Stimulated activated CD4-positive, alpha-beta T cell treated with anti-CD3 and anti-CD28 coated beads, Interleukin-12 subunit alpha, Interleukin-12 subunit beta, amount 100 ng/mL, for 24 hours (primary cell): ENCODE results near the gene ATP2A1.
"Not testable (repeated sequence)": the region's sequence is repeated elsewhere in the genome, so short reads cannot be mapped to it uniquely, and the experiment has no call there.

ENCODE experiments used
- DNase-seq, 2 experiments: peaks; one replicate each; pipeline ENCODE4 v3.0.0-alpha.2; 2020; ENCODE audit warnings: low read depth in 2 of 2

Gene ATP2A1

GRCh38 chr16:28905800-28906372 lies 27.6 kb downstream of the ATP2A1 start:
- DNase-seq = no peak

- no peak for DNase-seq
These were observed 32.1 kb downstream of the ATP2A1 start for GRCh38 chr16:28910086-28911031.

GRCh38 chr16:28912558-28912957 lies 34.3 kb downstream of the ATP2A1 start:
- no peak for DNase-seq

GRCh38 chr16:28913946-28914724 lies 35.8 kb downstream of the ATP2A1 start:
- no peak for DNase-seq

- DNase-seq = no peak
These were observed 36.9 kb downstream of the ATP2A1 start for GRCh38 chr16:28915181-28915580.

GRCh38 chr16:28917095-28917494 lies 38.8 kb downstream of the ATP2A1 start:
- DNase-seq = no peak

GRCh38 chr16:28918698-28919097 lies 40.4 kb downstream of the ATP2A1 start:
- no peak for DNase-seq

GRCh38 chr16:28923231-28923587 lies 44.9 kb downstream of the ATP2A1 start:
- no peak for DNase-seq

GRCh38 chr16:28923652-28924398 lies 45.5 kb downstream of the ATP2A1 start:
- no peak for DNase-seq

GRCh38 chr16:28924399-28924761 lies 46.1 kb downstream of the ATP2A1 start:
- no peak for DNase-seq

- peak; percentile 94 to 98 for DNase-seq
These were observed 46.6 kb downstream of the ATP2A1 start, which contains the start of gene RABEP2 for GRCh38 chr16:28924762-28925385. TSS of gene RABEP2 (minus strand) at chr16:28925238. CDS start at chr16:28925163, 75 bp downstream.

- peak; percentile 72 to 73 for DNase-seq
These were observed 47.3 kb downstream of the ATP2A1 start for GRCh38 chr16:28925386-28926228.

GRCh38 chr16:28926284-28926683 lies 48.0 kb downstream of the ATP2A1 start:
- DNase-seq = not testable (repeated sequence)

- DNase-seq = no peak
These were observed 49.5 kb downstream of the ATP2A1 start for GRCh38 chr16:28927815-28928214.

GRCh38 chr16:28930203-28930602 lies 51.9 kb downstream of the ATP2A1 start:
- DNase-seq = no peak

- no peak for DNase-seq
These were observed 52.4 kb downstream of the ATP2A1 start for GRCh38 chr16:28930652-28931051.

- DNase-seq = no peak
These were observed 53.5 kb downstream of the ATP2A1 start, which contains the start of gene CD19 for GRCh38 chr16:28931801-28932225. TSS of gene CD19 (plus strand) at chr16:28931971. CDS start at chr16:28932001, 30 bp downstream.

- DNase-seq = no peak
These were observed 54.3 kb downstream of the ATP2A1 start for GRCh38 chr16:28932339-28933141.

GRCh38 chr16:28933171-28933570 lies 54.9 kb downstream of the ATP2A1 start:
- no peak for DNase-seq
